NAMALWA (cell line): ENCODE data around the gene FRG2.
"Not testable (repeated sequence)": the region's sequence is repeated elsewhere in the genome, so short reads cannot be mapped to it uniquely, and the experiment has no call there.

Source experiments
- DNase-seq: peaks from one replicate; pipeline ENCODE4 v3.0.0-alpha.2; 2015; ENCODE audit warnings: low spot score

FRG2 gene

DNA sequence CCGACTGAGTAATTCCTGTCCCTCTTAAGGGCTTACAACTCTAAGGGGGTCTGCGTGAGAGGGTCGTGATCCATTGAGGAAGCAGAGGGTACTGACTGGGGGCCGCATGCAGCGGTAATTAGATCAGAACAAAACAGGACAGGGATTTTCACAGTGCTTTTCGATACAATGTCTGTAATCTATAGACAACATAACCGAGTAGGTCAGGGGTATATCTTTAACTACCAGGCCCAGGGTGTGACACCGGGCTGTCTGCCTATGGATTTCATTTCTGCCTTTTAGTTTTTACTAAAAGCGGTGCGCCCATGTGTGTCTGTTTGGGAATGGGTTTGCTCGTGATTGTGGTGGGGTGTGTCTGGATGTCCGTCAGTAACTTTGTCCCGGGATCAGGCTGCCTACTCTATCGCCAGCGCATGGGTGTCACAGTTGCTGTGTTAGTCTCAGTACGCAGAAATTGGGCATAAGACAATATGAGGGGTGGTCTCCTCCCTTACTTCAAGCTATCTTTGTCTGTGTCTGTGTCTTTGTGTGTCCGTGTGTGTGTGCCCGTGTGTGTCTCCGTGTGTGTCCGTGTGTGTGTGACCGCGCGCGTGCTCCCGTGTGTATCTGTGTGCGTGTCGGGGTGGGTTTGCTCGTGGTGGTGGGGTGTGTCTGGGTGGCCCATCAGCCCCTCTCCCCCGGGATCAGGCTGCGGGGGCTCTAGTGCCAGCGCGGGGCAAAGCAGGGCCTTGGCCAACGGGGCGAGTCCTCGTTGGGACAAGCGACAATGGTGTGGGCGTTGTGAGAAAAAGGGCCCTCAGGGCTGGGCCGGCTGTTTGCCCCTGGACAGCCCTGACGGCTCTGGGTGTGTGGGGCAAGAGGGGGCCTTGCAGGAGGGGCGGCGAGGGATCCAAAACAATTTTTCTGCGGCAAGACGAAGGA lies 10.4 kb downstream of the FRG2 start:
- no peak for DNase-seq

DNA sequence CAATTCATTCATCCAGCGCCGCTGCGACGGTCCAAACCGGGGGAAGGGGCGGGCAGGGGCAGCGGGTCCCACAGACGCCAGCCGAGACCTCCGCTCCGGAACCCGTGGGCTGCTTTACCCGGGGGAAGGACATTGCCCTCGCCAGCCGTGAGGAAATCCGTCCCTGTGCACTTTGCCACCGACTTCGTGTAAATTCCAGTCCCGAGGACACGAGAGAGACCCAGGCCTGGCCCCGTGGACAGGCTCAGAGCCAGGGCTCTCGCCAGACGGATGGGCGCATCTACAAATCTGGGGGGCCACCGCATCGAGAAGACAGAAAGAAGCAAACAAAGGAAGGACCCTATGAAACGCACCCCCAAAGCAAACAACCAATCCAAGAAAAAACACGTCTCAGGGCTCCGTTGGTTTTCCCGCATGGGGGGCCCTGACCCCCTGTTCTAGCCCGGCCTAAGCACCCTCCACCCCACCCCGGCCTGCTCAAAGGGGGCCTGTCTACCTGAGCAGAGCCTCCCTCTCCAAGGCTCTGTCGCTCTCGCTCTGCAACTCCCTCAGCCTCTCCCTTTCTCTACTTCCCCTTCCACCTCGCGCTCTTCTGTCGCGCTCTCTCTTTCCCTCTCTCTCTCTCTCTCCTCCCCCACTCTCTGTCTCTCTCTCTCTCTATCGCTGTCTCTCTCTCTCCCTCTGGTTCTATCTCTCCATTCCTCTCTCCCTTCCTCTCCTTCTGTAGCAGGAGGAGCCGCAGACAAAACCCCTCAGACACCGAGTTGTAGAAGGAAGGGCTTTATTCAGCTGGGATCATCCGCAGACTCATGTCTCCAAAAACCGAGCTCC lies 11.3 kb downstream of the FRG2 start:
- DNase-seq, result no peak

DNA sequence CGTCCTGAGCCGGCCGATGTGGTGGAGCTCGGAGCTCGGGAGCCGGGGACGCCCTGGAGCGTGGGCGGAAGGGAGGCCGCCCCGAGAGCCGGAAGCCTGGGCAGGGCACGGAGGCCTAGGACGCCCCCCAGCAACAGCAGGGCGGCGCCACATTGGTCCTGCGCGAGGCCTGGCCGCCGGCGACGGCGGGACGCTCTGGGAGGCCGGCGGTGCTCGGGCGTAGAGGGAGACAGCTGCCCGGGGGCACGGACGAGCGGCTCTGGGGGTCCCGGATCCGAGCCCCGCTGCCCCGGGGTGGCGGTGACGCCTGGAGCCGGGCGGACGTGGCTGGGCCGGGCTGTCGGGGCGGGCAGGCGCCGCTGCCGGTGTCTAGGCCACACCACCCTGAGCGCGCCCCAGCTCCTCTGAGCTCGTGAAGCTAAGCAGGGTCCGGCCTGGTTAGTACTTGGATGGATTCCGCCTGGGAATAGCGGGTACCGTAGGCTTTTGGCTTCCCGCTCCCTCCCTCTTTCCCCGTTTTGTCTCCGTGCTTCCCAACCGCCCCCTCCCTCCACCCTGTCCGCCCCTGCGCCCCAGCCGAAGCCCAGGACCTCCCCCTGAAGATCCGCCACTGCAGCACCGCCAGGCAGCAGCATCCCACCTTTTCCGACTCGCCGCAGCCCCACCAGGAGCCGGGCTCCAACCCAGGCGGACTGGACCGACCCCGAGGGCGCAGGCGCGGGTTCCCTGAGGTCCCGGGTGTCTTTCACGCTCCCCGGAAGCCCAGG lies 12.1 kb downstream of the FRG2 start:
- no peak for DNase-seq

DNA sequence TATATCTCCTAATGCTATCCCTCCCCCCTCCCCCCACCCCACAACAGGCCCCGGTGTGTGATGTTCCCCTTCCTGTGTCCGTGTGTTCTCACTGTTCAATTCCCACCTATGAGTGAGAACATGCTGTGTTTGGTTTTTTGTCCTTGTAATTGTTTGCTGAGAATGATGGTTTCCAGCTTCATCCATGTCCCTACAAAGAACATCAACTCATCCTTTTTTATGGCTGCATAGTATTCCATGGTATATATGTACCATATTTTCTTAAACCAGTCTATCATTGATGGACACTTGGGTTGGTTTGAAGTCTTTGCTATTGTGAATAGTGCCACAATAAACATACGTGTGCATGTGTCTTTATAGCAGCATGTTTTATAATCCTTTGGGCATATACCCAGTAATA lies 37.1 kb downstream of the FRG2 start:
- not testable (repeated sequence) for DNase-seq

DNA sequence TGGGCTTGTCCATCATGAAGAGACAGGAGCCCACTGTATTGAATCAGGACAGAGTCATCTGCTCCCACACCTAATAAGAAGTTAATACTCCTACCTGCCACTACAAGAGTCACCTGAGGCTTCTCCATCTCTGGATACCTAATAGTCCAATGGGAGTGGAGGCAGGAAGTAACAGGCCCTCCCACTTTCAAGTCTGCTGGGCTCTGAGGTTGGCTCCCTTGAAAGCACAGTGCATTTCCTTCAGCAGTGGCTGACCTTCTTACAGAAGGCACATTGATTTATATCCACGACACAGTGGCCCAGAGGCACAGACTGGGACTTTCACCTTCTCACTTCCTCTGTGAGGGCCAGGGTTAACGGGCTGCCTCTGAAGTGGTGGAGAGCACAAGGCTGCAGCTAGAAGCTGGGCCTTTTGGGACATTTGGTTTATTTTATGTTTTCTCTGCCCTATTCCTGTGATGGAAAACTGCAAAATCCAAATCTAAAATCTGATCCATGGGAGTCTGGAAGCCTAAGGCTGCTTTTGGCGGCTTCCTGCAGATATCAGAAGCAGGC lies 38.1 kb downstream of the FRG2 start:
- no peak for DNase-seq

DNA sequence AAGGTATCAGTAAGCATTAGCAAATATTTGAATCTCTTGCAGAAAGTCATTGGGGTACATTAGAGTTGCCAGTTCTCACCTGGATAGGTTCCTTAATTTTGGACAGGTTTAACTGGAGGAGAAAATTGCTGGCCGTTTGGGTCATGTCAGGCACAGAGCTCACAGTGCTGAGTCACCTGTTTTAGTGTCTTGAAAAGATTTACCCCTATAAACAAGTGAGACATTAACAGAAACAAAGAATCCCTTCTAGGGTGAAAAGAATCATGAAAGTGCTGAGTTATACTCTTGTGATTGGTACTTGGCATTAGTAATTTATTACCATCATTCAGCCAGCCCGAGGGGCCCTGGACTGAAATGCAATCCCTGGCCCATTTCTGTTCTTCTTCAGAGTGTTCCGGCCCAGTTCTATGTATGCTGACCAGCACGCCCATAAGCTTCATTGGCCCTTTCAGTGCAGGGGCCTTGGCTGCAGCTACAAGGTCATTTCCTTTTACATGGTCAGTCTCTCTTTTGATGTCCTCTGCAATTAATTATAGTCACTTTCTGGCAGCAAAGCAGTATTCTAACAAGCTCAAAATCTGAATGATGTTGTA lies 41.3 kb downstream of the FRG2 start:
- DNase-seq, result not testable (repeated sequence)

DNA sequence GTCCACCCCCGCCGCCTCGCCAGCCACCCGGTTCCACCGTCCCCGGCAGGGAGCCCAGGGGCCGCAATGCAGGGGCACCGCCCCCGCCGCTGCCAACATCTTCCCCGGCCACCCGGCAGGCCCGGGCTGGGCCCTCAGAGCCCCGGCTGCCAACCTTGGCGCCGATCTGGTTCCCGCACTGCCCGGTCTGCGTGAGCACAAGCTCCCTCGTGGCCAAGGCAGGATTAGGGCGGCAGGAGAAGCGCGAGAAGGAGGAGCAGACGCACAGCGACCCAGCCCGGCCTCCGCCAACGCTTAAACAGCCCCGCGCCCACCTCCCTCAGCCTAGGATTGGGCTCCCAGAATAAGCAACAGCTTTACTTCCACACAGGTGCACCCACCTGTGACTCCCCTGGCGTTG lies 42.4 kb downstream of the FRG2 start:
- not testable (repeated sequence) for DNase-seq

DNA sequence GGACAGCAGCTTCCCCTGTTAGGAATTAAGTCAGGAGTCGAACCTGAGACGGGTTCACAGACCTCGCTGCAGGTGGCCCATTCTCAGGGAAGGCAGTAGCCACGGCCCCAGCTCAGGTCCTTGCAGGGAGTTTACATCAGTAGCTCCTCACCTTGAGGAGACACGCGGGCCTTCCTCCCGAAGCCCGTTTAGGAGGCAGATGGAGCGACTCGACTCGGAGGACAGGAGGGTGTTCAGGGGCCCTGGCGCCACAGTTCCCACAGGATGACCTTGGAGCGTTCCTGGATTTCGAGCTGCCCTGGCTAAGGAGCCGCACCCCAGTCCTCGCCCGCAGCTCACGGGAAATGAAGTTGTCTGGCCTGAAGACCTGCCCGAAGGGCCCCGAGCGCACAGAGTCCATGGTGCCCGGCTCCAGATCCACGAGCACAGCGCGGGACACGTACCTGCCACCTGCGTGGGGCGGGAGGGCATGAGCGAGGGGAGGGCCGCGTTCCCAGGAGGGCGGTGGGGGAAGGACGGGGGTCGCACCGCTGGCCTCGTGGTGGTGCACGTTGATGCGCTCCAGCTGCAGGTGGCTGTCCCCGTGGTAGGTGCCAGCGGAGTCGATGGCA lies 43.0 kb downstream of the FRG2 start:
- DNase-seq, result not testable (repeated sequence)

DNA sequence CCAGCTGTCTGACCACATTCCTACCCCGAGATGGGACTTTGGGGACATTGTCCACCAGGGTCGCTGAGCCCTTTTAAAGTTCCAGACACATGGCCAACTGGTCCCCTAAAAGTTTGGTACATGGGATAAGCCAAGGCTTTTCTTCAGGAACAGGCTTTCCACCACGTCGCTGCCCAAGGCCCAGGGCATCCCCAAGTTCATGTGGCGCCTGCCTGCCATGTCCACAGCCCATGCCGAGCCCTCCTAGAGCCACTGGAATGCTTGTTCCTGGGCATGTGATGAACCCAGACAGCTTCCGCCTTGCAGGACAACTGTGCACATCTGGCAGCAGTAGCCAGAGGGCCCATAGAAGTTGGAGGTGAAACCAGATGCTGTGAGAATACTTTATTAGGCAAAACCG lies 45.1 kb downstream of the FRG2 start:
- DNase-seq, result no peak

DNA sequence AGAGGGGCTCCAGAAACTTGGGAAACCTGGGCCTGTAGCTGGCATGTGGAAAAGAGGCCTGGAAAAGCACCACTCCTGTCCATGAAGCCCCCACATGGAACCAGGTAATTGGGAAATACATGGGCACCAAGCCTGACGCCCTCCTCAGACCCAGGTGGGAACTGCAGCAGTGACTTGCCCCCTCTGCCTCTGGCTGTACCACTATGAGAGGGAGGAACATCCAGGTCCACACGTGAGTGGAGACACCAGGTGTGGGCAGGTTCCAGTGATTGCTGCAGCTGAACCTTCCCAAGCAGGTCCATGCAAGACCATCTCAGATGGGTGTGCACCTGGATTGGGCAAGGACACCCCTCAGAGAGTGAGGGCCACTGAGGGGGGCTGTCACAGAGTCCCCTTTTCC lies 46.8 kb downstream of the FRG2 start:
- not testable (repeated sequence) for DNase-seq

DNA sequence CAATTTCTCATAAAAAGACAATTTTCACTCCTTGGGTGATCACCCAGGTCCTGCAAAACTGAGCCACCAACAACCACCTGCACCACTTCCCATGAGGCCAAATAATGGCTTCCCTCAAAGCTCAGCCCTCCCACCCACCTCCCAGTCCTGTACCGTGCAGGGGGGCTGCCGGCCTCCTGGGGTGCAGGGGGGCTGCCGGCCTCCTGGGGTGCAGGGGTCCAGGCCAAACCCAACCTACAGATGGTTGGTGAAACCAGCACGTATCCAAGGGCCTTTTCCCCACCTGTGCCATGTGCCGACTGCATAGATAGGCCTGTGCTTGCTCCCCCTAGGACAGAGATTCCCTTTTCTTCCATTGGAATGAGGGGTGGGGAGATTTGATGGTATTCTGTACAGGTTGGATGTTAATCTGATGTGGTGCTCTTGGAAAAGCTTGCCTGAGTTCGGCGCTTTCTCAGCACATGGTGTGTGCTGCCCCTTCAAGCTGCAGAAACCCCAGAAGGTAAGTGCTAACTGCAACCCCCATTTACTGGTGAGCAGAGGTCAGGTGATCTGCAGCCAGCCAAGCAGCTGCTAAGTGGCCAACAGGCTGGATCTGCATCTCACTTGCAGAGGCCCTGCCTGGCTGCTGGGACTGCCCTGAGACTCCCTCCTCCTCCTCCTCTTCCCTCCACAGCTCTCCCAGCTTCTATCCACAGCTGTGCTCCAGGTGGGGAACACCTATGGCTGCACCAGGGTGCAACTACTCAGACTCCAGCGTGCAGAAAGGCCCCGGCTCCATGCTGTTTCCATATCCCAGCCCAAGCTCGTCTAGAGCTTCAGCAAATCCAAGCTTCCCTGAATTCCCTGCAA lies 47.6 kb downstream of the FRG2 start:
- no peak for DNase-seq
